Activated CD4-positive, alpha-beta T cell treated with anti-CD3 and anti-CD28 coated beads, Interleukin-2, Interleukin-6, amounts not matched to agents 100 ng/mL and 50 ng/mL, durations not matched to agents 16 hours and 8 hours (primary cell): ENCODE measurements around the gene NTSR1.
A peak's percentile ranks its signal among the peaks of the same experiment; 100 is the strongest.

Experiments used
- DNase-seq: peaks from one replicate; pipeline ENCODE4 v3.0.0-alpha.2; 2020

NTSR1 gene

DNA sequence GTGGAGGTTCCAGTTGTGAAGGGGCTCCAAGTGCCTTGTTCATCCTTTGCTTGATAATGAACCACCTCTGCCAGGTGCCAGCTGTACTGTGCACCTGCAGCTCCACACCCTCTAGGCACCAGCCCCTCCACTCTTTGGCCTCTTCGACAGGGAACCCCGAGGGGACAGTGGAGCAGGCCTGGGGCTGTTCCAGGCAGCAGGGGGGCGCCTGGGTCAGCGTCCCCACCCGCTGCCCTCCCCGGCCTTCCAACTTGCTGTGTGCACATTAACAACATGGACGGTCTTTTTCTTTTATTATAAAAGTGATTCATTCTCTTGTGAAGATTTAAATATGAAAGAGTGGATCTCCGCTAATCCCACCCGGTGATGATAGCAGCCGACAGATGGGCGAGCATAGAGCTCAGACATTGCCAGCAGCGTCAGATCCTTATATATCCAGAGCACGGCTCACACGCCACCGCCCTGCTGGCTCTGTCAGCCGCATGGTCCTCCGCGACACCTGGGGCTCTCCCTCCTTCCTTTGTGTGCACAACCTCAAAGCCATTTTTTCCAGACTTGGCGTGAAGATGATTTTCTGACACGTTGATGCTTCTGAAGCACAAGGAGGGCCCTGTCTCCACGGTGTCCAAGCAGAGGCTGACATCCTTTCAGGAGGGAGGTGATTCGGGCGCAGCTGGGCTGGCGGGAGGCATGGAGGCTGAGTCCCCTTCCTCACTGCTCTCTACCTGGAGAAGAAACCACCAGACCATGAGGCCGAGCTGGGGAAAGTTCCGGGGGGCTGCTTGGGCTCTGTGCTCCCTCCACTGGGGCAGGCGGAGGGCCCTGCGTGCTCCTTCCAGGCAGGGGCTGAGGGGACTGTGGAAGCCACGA, 65.4 kb downstream of the NTSR1 start:
- no peak for DNase-seq

GRCh38 chr20:62774762-62775161, 66.1 kb downstream of the NTSR1 start:
- DNase-seq, result no peak

GRCh38 chr20:62775206-62775605, 66.6 kb downstream of the NTSR1 start:
- no peak for DNase-seq

- DNase-seq, result no peak
These were observed 67.5 kb downstream of the NTSR1 start for GRCh38 chr20:62776035-62776691.

DNA sequence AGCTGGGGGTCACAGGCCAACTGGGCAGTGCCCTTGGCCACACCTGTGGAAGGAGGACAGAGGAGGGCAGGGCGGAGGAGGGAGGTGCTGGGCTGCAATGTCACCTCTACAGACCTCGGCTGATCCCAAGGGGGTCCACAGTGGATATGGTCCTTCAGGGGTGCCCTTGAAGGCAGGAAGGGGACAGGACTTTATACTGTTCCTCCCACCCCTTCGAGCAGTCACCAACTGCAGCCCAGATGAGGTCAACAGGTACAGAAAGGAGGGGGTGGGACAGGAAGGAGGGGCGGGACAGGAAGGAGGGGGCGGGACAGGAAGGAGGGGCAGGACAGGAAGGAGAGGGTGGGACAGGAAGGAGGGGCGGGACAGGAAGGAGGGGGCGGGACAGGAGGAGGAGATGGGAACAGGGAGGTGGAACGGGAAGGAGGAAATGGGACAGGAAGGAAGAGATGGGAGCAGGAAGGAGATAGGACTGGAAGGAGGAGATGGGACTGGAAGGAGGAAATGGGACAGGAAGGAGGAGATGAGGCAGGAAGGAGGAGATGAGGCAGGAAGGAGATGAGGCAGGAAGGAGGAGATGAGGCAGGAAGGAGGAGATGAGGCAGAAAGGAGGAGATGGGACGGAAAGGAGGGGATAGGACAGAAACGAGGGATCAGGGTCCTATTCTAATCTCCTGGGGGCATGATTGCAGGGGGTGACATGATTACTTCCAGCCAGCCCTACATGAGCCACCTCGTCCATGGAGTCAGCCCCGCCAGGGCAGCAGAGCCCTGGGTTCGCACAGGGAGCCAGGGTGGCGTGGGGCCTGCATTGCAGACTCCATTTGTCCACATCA, 68.3 kb downstream of the NTSR1 start:
- peak; percentile 78 for DNase-seq

GRCh38 chr20:62777528-62777830, 68.8 kb downstream of the NTSR1 start:
- DNase-seq, result no peak

DNA sequence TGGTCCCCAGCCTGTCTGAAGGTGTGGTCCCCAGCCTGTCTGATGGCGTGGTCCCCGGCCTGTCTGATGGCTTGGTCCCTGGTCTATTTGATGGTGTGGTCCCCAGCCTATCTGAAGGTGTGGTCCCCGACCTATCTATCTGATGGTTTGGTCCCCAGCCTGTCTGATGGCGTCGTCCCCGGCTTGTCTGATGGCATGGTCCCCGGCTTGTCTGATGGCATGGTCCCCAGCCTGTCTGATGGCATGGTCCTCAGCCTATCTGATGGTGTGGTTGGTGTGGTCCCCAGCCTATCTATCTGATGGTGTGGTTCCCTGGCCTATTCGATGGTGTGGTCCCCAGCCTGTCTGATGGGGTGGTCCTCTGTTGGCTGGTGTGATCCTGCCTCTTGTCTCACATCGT, 69.4 kb downstream of the NTSR1 start:
- no peak for DNase-seq

GRCh38 chr20:62778601-62779416, 70.2 kb downstream of the NTSR1 start:
- no peak for DNase-seq

DNA sequence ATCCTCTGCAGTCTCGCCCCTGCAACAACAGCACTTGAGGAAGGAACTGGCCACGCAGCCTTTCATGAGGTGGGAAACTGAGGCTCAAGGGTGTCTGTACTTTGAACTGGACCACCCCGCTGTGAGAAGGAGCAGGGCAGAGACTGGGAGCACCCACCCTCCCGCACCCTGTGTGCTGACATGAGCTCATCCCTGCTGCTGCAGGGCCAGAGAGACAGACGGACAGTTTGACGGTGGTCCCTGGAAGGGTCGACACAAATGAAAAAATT, 70.7 kb downstream of the NTSR1 start:
- DNase-seq, result no peak

DNA sequence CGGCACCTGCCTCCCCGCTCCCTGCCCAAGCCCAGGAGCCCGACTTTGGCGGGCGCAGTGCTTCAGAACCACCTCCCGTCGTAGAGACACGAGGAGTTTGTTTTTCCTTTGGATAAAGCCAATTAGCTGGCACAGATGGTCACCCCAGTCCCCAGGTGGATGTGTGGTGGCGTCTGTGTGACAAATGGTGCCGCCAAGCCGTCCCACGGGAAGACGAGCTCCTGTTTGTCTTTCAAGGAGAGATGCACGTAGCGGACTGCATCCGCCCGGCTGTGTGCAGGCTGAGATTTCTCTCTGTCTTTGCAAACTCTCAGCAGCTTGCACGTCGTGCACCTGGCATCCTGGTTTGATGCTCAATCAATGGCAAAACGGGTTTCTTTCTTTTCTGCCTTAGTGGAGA, 71.6 kb downstream of the NTSR1 start:
- no peak for DNase-seq

DNA sequence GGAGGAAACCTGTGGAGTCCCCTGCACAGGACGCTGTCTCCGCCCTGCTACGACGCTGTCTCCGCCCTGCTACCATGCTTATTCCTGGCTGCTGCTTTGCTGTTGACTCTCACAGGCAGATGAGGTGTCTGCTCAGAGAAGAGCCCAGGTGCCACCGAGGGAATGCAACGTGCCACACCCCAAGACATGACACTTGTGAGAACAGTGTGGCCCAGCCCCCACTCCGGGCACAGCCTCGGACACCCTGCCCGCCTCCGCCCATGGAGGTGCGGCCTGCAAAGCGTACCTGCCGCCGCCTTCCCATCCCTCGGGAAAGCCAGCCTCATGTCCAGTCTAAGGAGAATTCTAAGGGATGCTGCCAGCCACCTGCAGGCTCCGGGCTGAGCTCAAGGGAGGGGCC, 72.1 kb downstream of the NTSR1 start:
- DNase-seq, result no peak

DNA sequence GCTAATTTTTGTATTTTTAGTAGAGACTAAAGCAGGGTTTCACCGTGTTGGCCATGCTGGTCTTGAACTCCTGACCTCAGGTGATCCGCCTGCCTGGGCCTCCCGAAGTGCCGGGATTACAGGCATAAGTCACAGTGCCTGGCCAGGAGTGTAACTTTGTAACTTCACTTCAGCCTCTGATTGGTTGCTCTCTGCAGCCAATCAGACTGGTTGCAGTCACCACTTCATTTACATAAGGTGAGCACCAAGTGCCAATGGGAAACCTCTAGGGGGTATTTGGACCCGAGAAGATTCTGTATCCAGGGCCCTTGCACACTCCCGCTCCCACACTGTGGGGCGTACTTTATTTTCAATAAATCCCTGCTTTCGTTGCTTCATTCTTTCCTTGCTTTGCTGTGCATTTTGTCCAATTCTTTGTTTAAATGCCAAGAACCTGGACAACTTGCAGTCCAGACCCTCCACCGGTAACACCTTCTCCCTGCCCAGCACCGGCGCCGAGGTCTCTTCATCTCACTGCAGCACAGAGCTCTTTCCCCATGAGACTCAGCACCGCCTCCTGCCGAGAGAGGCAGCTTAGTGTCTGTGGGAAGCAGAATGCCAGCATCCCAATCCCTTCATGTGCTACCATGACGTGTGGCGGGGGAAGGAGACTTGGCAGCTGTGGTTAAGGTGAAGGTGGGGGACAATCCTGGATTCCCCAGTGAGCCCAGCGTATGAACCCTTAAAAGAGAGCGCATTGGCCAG, 73.7 kb downstream of the NTSR1 start:
- no peak for DNase-seq

DNA sequence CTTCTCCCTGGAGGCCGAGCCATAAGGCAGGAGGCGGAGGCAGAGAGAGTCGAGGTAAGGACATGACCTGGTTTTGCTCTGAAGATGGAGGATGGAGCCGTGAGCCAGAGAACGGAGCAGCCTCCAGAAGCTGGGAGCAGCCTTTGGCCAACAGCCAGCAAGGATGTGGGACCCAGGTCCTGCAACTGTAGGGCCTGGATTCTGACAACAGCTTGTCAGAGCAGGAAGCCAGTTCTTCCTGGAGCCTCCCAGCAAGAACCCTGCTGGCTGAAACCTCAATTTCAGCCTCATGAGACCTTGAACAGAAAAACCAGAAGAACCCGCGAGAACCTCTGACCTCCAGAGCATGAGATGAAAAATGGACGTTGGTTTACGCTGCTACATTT, 74.2 kb downstream of the NTSR1 start:
- no peak for DNase-seq

DNA sequence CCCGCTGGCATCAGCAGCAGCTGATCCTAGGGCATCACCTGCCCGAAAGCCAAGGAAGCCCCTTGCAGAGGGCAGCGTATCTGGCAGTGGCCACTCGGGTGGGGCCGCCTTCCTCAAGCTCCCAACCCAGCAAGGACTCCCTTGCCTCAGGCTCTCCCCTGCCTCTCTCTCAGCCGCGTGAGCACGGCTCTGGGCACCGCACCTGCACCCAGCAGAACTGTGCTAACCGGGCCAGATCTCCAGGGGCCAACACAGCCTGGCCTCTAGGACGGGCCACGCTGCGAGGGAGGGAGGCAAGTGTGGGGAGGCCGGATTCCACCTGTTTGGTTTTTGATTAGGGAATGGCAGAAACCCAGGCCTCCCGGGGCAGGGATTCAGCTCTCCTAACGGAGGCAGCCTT, 75.9 kb downstream of the NTSR1 start:
- no peak for DNase-seq

DNA sequence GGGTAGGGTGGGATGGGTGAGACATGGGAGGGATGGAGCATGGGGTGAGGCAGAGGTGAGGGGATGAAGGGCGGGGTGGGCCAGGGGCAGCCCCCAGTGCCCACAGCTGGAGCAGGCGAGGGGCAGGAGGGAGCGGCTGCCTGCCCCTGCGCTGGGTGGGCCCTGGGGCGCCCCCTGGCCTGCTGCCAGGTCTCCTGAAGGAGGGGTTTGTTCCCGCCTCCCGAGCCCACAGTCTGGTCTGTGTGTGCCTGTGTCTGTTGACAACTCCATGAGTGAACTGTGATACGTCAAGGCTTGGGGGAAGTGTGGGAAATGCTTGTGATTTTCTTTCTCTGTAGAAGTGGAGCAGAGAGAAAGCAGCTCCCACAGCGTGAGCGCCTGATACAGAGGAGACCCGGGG, 76.8 kb downstream of the NTSR1 start:
- DNase-seq, result no peak

- no peak for DNase-seq
These were observed 77.5 kb downstream of the NTSR1 start for GRCh38 chr20:62786157-62786556.

GRCh38 chr20:62787321-62787720, 78.7 kb downstream of the NTSR1 start:
- DNase-seq, result no peak

DNA sequence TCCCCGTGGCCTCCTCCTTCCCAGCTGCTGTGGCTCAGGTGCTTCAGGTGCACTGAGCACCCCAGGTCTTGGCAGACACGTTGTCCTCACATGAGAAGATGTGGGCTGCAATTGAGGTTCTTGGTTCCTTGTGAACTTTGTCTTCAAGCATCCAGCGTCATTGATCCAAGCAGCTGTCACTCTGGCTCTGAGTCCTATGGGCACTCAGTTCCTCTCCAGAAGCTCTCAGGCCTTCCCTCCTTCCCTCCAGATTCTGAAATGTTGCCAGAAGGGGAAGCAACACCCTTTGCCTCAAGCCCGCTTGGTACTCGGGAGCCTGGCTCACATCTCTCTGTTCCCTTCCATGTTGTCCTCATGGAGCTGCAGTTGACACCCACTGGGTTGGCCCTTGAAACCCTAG, 79.2 kb downstream of the NTSR1 start:
- DNase-seq, result no peak

- DNase-seq, result no peak
These were observed 80.0 kb downstream of the NTSR1 start for GRCh38 chr20:62788607-62789006.

GRCh38 chr20:62790075-62790474, 81.4 kb downstream of the NTSR1 start:
- DNase-seq, result no peak

DNA sequence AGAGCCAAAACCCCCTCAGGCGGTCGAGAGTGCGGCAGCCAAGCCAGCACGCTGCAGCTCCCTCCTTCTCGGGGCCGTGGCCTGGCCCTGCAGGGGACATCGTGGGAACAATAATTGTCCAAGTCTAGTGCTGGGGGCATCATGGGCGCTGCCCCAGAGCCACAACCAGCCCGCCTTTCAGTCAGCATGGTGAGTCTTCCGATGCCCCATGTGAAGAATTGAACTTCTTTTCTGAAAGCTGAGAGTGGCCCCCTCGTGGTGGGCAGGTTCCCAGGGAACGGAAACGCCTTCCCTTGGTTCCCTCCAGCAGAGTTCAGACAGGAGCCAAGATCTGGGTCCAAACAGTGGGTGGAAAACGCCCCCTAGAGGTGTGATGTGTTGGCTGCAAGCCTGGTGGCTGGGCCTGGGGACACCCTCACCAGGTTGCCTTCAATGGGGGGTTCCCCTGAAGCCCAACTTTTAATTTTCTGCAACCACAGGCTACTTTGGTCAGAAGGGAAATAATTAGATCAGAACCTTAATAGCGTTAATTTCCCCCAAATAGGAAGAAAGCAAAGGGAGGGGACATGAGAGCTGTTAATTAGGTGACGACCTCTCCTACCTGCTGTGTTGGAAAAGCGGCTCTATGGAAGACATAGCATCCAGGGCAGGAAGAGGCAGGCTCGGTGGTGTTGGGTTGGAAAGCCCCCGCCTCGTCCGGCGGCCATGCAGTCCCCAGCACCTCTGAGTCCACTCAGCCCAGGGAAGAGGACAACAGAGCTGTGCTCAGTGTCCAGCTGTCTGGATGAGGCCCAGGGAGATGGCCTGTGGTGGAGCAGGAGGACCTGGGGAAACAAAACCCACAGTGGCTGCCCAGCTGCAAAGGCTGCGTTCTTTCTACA, 82.9 kb downstream of the NTSR1 start:
- DNase-seq, result peak; percentile 88
